ENCODE data around the gene POMZP3.
"Not testable (repeated sequence)": the region's sequence is repeated elsewhere in the genome, so short reads cannot be mapped to it uniquely, and the experiment has no call there.

Gene POMZP3

GRCh38 chr7:76626989-76627642, at the start of gene POMZP3:
Gene POMZP3, minus strand, starts transcription at chr7:76627279. Its CDS starts 1,215 bp downstream, at chr7:76626064.
- peak; percentile 13 for DNase-seq

- not testable (repeated sequence) for DNase-seq
Measured at GRCh38 chr7:76675783-76676182, 48.7 kb upstream of the POMZP3 start.

GRCh38 chr7:76673346-76673745, 46.3 kb upstream of the POMZP3 start:
- not testable (repeated sequence) for DNase-seq

GRCh38 chr7:76659212-76659611, 32.1 kb upstream of the POMZP3 start:
- not testable (repeated sequence) for DNase-seq

- DNase-seq, result not testable (repeated sequence)
Measured at GRCh38 chr7:76656425-76656824, 29.3 kb upstream of the POMZP3 start.

- not testable (repeated sequence) for DNase-seq
Measured at GRCh38 chr7:76642620-76643019, 15.5 kb upstream of the POMZP3 start.

- DNase-seq, result not testable (repeated sequence)
Measured at GRCh38 chr7:76637061-76637691, 10.1 kb upstream of the POMZP3 start.

- DNase-seq, result peak; percentile 14
Measured at GRCh38 chr7:76626581-76626980, 498 bp downstream of the POMZP3 start.

GRCh38 chr7:76619439-76620190, 7.5 kb downstream of the POMZP3 start:
- not testable (repeated sequence) for DNase-seq

GRCh38 chr7:76613783-76614182, 13.3 kb downstream of the POMZP3 start:
- DNase-seq, result not testable (repeated sequence)

GRCh38 chr7:76612232-76612631, 14.8 kb downstream of the POMZP3 start:
- not testable (repeated sequence) for DNase-seq

GRCh38 chr7:76609864-76610263, 17.2 kb downstream of the POMZP3 start:
- DNase-seq, result not testable (repeated sequence)

- not testable (repeated sequence) for DNase-seq
Measured at GRCh38 chr7:76608469-76608868, 18.6 kb downstream of the POMZP3 start.

GRCh38 chr7:76606027-76606426, 21.1 kb downstream of the POMZP3 start:
- DNase-seq, result peak; percentile 29

GRCh38 chr7:76600650-76601049, 26.4 kb downstream of the POMZP3 start:
- not testable (repeated sequence) for DNase-seq

GRCh38 chr7:76600116-76600482, 27.0 kb downstream of the POMZP3 start:
- not testable (repeated sequence) for DNase-seq

GRCh38 chr7:76598590-76599264, 28.4 kb downstream of the POMZP3 start:
- not testable (repeated sequence) for DNase-seq

GRCh38 chr7:76597288-76597687, 29.8 kb downstream of the POMZP3 start:
- not testable (repeated sequence) for DNase-seq

- not testable (repeated sequence) for DNase-seq
Measured at GRCh38 chr7:76592694-76593093, 34.4 kb downstream of the POMZP3 start.

GRCh38 chr7:76591602-76592304, 35.3 kb downstream of the POMZP3 start:
- DNase-seq, result not testable (repeated sequence)

GRCh38 chr7:76591033-76591432, 36.0 kb downstream of the POMZP3 start:
- DNase-seq, result not testable (repeated sequence)

- DNase-seq, result not testable (repeated sequence)
Measured at GRCh38 chr7:76588586-76588985, 38.5 kb downstream of the POMZP3 start.

Measured in stimulated activated CD4-positive, alpha-beta T cell treated with anti-CD3 and anti-CD28 coated beads, Interleukin-4, amount 100 ng/mL, for 1 hour (primary cell).